GM21447 (cell line): ENCODE measurements around the gene EPS15.
"Not testable (repeated sequence)": the region's sequence is repeated elsewhere in the genome, so short reads cannot be mapped to it uniquely, and the experiment has no call there.

ENCODE experiments used
- ATAC-seq: cut with Tn5 transposase; IDR thresholded peaks from one replicate; pipeline ENCODE4 v1.9.1; 2021; ENCODE audit not compliant: unreplicated experiment

EPS15 gene

GRCh38 chr1:51344276-51344601, 174.8 kb downstream of the EPS15 start:
- ATAC-seq, result no peak

GRCh38 chr1:51343624-51344023, 175.4 kb downstream of the EPS15 start:
- ATAC-seq, result no peak

- ATAC-seq, result no peak
Measured at GRCh38 chr1:51342591-51343206, 176.4 kb downstream of the EPS15 start.

- peak; percentile 65 for ATAC-seq
Measured at GRCh38 chr1:51341876-51342496, 177.1 kb downstream of the EPS15 start.

GRCh38 chr1:51340380-51340779, 178.7 kb downstream of the EPS15 start:
- ATAC-seq, result no peak

- no peak for ATAC-seq
Measured at GRCh38 chr1:51336711-51337110, 182.4 kb downstream of the EPS15 start.

- no peak for ATAC-seq
Measured at GRCh38 chr1:51336004-51336403, 183.1 kb downstream of the EPS15 start.

GRCh38 chr1:51331206-51332100, 187.6 kb downstream of the EPS15 start:
- ATAC-seq, result peak; percentile 70

- no peak for ATAC-seq
Measured at GRCh38 chr1:51330331-51331201, 188.5 kb downstream of the EPS15 start, which contains the start of gene TTC39A. TTC39A (minus strand) TSS chr1:51330562; CDS start chr1:51330477, 85 bp downstream.

GRCh38 chr1:51329443-51330325, 189.4 kb downstream of the EPS15 start:
- ATAC-seq, result no peak

GRCh38 chr1:51328926-51329325, 190.1 kb downstream of the EPS15 start:
- no peak for ATAC-seq

- no peak for ATAC-seq
Measured at GRCh38 chr1:51328279-51328678, 190.8 kb downstream of the EPS15 start.

- ATAC-seq, result no peak
Measured at GRCh38 chr1:51327386-51327785, 191.7 kb downstream of the EPS15 start.

GRCh38 chr1:51326839-51327238, 192.2 kb downstream of the EPS15 start:
- ATAC-seq, result no peak

GRCh38 chr1:51325878-51326755, 192.9 kb downstream of the EPS15 start:
- no peak for ATAC-seq

GRCh38 chr1:51325391-51325790, 193.7 kb downstream of the EPS15 start:
- no peak for ATAC-seq

GRCh38 chr1:51325011-51325385, 194.1 kb downstream of the EPS15 start:
- ATAC-seq, result not testable (repeated sequence)

- ATAC-seq, result no peak
Measured at GRCh38 chr1:51324251-51325010, 194.6 kb downstream of the EPS15 start.
